GM18517 (cell line): ENCODE measurements around the gene ADGRF5.

ENCODE experiments used
- ATAC-seq: cut with Tn5 transposase; IDR thresholded peaks from one replicate; pipeline ENCODE4 v1.9.1; 2021; ENCODE audit warnings: mild to moderate bottlenecking, moderate library complexity; ENCODE audit not compliant: unreplicated experiment

Gene ADGRF5

GRCh38 chr6:46828939-46829338 is 92.8 kb downstream of the ADGRF5 start:
- ATAC-seq, result no peak

- no peak for ATAC-seq
These were observed 100.3 kb downstream of the ADGRF5 start for GRCh38 chr6:46821458-46821881.

GRCh38 chr6:46819561-46819960 is 102.2 kb downstream of the ADGRF5 start:
- ATAC-seq, result no peak

GRCh38 chr6:46816626-46817025 is 105.1 kb downstream of the ADGRF5 start:
- no peak for ATAC-seq

- no peak for ATAC-seq
These were observed 106.6 kb downstream of the ADGRF5 start for GRCh38 chr6:46815130-46815529.

GRCh38 chr6:46808806-46809205 is 112.9 kb downstream of the ADGRF5 start:
- ATAC-seq, result no peak
